Measurements from ENCODE around the gene SPEM2. TPM values are rescaled to one million over a fixed set of nuclear protein-coding genes. Genes with fewer than 3 reads are reported as not detected.

SPEM2 gene
- total RNA-seq, 4 donors from 2014 or later, result not detected

DNA sequence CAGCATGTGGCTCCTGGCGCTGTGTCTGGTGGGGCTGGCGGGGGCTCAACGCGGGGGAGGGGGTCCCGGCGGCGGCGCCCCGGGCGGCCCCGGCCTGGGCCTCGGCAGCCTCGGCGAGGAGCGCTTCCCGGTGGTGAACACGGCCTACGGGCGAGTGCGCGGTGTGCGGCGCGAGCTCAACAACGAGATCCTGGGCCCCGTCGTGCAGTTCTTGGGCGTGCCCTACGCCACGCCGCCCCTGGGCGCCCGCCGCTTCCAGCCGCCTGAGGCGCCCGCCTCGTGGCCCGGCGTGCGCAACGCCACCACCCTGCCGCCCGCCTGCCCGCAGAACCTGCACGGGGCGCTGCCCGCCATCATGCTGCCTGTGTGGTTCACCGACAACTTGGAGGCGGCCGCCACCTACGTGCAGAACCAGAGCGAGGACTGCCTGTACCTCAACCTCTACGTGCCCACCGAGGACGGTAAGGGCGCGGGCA lies 17.1 kb upstream of the SPEM2 start:
- intact Hi-C loops (cut with DNase I; ENCODE audit: low total_unique reads), result no loop called here
- no peak overlapping the region for H3K4me3 ChIP-seq (ENCODE audit: low read depth, poor library complexity, severe bottlenecking)
- DNase-seq (ENCODE audit: low spot score in 2 of 2), result no peak
- TF ChIP-seq, protein P1, sequence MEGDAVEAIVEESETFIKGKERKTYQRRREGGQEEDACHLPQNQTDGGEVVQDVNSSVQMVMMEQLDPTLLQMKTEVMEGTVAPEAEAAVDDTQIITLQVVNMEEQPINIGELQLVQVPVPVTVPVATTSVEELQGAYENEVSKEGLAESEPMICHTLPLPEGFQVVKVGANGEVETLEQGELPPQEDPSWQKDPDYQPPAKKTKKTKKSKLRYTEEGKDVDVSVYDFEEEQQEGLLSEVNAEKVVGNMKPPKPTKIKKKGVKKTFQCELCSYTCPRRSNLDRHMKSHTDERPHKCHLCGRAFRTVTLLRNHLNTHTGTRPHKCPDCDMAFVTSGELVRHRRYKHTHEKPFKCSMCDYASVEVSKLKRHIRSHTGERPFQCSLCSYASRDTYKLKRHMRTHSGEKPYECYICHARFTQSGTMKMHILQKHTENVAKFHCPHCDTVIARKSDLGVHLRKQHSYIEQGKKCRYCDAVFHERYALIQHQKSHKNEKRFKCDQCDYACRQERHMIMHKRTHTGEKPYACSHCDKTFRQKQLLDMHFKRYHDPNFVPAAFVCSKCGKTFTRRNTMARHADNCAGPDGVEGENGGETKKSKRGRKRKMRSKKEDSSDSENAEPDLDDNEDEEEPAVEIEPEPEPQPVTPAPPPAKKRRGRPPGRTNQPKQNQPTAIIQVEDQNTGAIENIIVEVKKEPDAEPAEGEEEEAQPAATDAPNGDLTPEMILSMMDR (IDR thresholded peaks at IDR 0.05), result no peak
- TF ChIP-seq POLR2A (IDR thresholded peaks at IDR 0.05), result no peak
- 75 to 92% methylated on average over 13 to 41 of the region's 58 CpGs for WGBS, 2 donors

DNA sequence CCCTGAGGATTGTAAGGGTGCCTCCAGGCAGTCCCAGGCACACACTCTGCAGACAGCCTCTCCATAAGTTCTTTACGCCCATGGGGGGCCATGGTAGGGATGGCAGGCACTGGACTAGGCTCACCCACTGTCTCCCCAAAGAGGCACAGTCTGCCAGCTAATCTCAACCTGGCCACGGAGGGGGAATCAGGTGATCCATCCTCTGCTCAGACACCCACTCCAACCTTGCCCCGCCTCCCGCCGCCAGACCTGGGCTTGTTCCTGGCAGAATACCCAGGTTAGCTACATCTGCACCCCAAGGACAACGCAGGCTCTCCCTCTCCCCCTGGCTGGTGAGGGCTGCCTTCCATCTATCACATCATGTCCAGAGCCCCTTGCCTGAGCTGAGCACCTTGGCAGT lies 16.6 kb upstream of the SPEM2 start:
- DNase-seq (ENCODE audit: low spot score in 2 of 2), result no peak
- no peak overlapping the region for H3K4me3 ChIP-seq (ENCODE audit: low read depth, poor library complexity, severe bottlenecking)
- intact Hi-C loops (cut with DNase I; ENCODE audit: low total_unique reads), result no loop called here
- WGBS, 2 donors, result 55% methylated on average over 6 of the region's 6 CpGs; no CpG with 5 or more reads in 1 of the 2 donors
- TF ChIP-seq, protein P1 (IDR thresholded peaks at IDR 0.05), result no peak
- TF ChIP-seq POLR2A (IDR thresholded peaks at IDR 0.05), result no peak

DNA sequence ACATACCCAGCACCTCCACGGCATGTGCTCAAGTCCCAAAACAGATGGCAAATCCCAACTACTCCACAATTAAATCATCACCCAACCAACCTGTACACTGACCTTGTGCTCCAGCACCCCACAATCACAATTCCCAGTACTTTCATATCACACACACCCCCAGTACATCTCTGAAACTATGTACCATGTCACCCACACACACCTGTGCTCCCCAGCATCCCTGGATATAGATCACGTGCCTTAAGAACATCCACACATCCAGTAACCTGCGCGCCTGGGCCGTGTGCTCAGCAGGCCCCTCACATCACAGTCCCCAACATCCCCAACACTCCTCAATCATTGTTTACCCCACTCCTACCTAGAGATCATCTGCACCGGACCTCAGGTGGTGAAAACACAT lies 15.7 kb upstream of the SPEM2 start:
- no peak for DNase-seq (ENCODE audit: low spot score in 2 of 2)
- TF ChIP-seq POLR2A (IDR thresholded peaks at IDR 0.05), result no peak
- TF ChIP-seq, protein P1 (IDR thresholded peaks at IDR 0.05), result no peak
- WGBS, 2 donors, result 91 to 93% methylated on average over 6 of the region's 6 CpGs
- no peak overlapping the region for H3K4me3 ChIP-seq (ENCODE audit: low read depth, poor library complexity, severe bottlenecking)
- intact Hi-C loops (cut with DNase I; ENCODE audit: low total_unique reads), result no loop called here

DNA sequence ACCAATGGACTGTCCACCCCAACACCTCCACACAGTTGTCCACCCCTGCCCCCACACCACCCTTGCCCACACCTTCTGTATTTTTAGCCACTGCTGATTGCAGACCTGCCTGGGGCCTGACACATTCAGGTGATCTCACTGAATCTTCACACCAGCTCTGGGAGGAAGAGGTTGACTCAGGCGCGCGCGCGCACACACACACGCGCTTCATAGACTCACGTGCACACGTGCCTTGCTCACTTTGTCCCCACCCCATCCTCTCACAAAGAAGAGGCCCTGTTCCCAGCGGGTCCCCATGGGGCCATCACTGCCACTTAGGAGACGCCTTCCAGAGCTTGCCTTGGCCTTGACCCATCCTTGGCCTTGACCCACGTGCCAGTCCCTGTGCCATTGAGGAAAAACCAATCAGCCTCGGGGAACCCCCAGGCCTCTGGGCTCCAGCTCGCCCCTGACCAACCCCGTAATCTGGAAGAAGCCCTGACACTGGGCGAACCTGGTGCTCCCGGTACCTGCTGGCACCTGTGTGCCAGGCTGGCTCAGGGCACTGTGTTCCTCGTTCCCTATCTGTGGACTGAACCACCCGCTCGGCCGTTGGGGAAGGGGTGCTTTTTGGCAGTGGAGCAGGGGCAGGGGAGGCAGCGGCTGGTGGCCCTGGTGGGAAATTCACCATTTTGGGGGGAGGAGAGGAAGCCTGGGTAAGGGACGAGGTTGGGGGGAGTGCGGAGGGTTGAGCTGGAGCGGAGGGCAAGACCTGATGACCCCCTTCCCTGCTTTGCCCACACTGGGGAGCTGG lies 14.6 kb upstream of the SPEM2 start:
- intact Hi-C loops (cut with DNase I; ENCODE audit: low total_unique reads), result no loop called here
- no peak for DNase-seq (ENCODE audit: low spot score in 2 of 2)
- 87 to 89% methylated on average over 19 to 25 of the region's 25 CpGs for WGBS, 2 donors

DNA sequence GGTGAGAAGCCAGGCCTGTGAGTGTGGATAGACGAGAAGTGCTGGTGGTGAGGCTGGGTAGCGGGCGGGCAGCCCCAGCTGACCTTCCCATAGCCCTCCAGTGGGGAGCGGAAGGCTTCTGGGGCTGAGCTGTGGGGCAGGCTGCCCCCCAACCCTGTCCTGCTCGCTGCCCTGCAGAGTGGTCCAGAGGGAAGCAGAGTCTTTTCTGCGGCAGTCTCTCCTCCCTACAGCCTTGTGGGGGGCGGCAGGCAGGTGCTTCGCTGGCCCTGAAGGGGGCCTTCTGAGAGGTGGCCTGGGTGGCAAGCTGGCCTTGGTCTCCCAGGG lies 14.0 kb upstream of the SPEM2 start:
- intact Hi-C loops (cut with DNase I; ENCODE audit: low total_unique reads), result no loop called here
- no peak for TF ChIP-seq POLR2A (IDR thresholded peaks at IDR 0.05)
- TF ChIP-seq, protein P1 (IDR thresholded peaks at IDR 0.05), result no peak
- 89 to 96% methylated on average over 7 to 8 of the region's 8 CpGs for WGBS, 2 donors
- DNase-seq (ENCODE audit: low spot score in 2 of 2), result no peak
- no peak overlapping the region for H3K4me3 ChIP-seq (ENCODE audit: low read depth, poor library complexity, severe bottlenecking)

More for the DNA sequence above, 14.6 kb upstream of the SPEM2 start:
- no peak overlapping the region for H3K4me3 ChIP-seq (ENCODE audit: low read depth, poor library complexity, severe bottlenecking)
- TF ChIP-seq, protein P1 (IDR thresholded peaks at IDR 0.05), result no peak
- no peak for TF ChIP-seq POLR2A (IDR thresholded peaks at IDR 0.05)
